Astrocyte (in vitro differentiated cells and primary cell): ENCODE measurements around the gene FLT1.

Experiments
- EZH2 ChIP-seq: IDR thresholded peaks from 2 replicates; pipeline ENCODE4 v1.6.1; 2012; ENCODE audit warnings: mild to moderate bottlenecking, low read length, inconsistent platforms; ENCODE audit not compliant: insufficient read depth
- TF ChIP-seq, protein P1 (sequence below): IDR thresholded peaks from 2 replicates; pipeline ENCODE4 v1.5.1; 2011; ENCODE audit warnings: low read depth, mild to moderate bottlenecking, inconsistent platforms, low read length, moderate library complexity; ENCODE audit not compliant: insufficient read depth

DNA sequence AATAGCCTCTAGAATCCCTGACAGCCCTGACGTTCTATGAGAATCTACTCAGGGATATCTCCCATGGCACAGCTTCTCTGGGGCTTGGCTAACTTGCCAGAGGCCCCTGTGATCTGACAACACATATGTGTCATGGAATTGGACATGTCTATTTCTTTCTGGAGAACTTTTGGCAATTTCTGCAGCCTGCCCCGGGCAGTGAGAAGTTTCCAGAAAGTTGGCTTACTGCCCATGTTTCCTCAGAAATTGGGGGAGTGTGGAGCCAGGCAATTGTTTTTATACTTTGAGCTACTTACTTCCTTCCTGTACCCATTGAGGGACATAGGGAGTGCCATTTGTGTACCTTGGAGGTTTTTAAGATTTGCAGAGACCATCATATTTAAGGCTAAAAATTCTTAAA is 98.9 kb downstream of the FLT1 start:
- TF ChIP-seq, protein P1, sequence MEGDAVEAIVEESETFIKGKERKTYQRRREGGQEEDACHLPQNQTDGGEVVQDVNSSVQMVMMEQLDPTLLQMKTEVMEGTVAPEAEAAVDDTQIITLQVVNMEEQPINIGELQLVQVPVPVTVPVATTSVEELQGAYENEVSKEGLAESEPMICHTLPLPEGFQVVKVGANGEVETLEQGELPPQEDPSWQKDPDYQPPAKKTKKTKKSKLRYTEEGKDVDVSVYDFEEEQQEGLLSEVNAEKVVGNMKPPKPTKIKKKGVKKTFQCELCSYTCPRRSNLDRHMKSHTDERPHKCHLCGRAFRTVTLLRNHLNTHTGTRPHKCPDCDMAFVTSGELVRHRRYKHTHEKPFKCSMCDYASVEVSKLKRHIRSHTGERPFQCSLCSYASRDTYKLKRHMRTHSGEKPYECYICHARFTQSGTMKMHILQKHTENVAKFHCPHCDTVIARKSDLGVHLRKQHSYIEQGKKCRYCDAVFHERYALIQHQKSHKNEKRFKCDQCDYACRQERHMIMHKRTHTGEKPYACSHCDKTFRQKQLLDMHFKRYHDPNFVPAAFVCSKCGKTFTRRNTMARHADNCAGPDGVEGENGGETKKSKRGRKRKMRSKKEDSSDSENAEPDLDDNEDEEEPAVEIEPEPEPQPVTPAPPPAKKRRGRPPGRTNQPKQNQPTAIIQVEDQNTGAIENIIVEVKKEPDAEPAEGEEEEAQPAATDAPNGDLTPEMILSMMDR, result no peak
- TF ChIP-seq EZH2, result no peak
